ENCODE measurements around the gene SEMA6A.

- TF ChIP-seq TAF1 (IDR thresholded peaks at IDR 0.05; ENCODE audit: borderline replicate concordance, low read depth, low read length) (no peak), POLR2A (IDR thresholded peaks at IDR 0.05; ENCODE audit: low read depth, low read length) (no peak)
Observed at GRCh38 chr5:116504593-116505166, 69.9 kb downstream of the SEMA6A start.
